ENCODE data around the gene ELF1. TPM values are rescaled to one million over a fixed set of nuclear protein-coding genes. Genes with fewer than 3 reads are reported as not detected.

Gene ELF1
- total and polyA plus RNA-seq, 2 experiments from 2014 or later: 7.0 to 12.7 TPM

- no peak overlapping the region for H3K4me2 ChIP-seq
- H3K9me2 ChIP-seq (ENCODE audit: insufficient read depth): no peaks in the 10 kb centered on the region
- DNase-seq (ENCODE audit: low spot score) (no peak), ATAC-seq (no peak)
- no peak overlapping the region for H3K27ac Mint-ChIP-seq
- no peaks in the 10 kb centered on the region for H3F3A ChIP-seq (replicated peaks; ENCODE audit: low read depth)
- no peaks in the 10 kb centered on the region for H4K20me1 ChIP-seq (replicated peaks; ENCODE audit: insufficient read depth)
- no peak overlapping the region for H3K4me3 Mint-ChIP-seq
- no peak overlapping the region for H2AFZ ChIP-seq
- no peaks in the 10 kb centered on the region for H3K79me2 ChIP-seq (replicated peaks; ENCODE audit: insufficient read depth)
- H3K4me1 ChIP-seq (ENCODE audit: insufficient read depth): peaks cover 10% of the 10 kb centered on the region; the same call in 1 of the 2 replicates
- H3K27me3 Mint-ChIP-seq (ENCODE audit: insufficient read depth, low read depth, poor library complexity): no peaks in the 10 kb centered on the region
- peaks cover 13% of the 10 kb centered on the region; the same call in 2 of the 3 replicates for H3K4me1 Mint-ChIP-seq
- no peaks in the 10 kb centered on the region for H3K9me3 Mint-ChIP-seq
- H3K27me3 ChIP-seq (ENCODE audit: insufficient read depth): no peaks in the 10 kb centered on the region
- H3K4me3 ChIP-seq: no peak overlapping the region
- H3K36me3 ChIP-seq (ENCODE audit: insufficient read depth): no peaks in the 10 kb centered on the region
- no peak overlapping the region for H3K27ac ChIP-seq (ENCODE audit: low read depth)
- no peaks in the 10 kb centered on the region for H3K36me3 Mint-ChIP-seq (ENCODE audit: low read depth)
- TF ChIP-seq POLR2AphosphoS5 (IDR thresholded peaks at IDR 0.05; ENCODE audit: low read depth): no peak
- TF ChIP-seq NANOG (IDR thresholded peaks at IDR 0.05; ENCODE audit: borderline replicate concordance): no peak
- no peak for TF ChIP-seq ZNF114 (CRISPR knock-in tag; IDR thresholded peaks at IDR 0.05)
- no peak for TF ChIP-seq CREB1 (CRISPR knock-in tag; IDR thresholded peaks at IDR 0.05; ENCODE audit: low read depth)
- TF ChIP-seq, protein P1, sequence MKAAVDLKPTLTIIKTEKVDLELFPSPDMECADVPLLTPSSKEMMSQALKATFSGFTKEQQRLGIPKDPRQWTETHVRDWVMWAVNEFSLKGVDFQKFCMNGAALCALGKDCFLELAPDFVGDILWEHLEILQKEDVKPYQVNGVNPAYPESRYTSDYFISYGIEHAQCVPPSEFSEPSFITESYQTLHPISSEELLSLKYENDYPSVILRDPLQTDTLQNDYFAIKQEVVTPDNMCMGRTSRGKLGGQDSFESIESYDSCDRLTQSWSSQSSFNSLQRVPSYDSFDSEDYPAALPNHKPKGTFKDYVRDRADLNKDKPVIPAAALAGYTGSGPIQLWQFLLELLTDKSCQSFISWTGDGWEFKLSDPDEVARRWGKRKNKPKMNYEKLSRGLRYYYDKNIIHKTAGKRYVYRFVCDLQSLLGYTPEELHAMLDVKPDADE (IDR thresholded peaks at IDR 0.05): no peak
- TF ChIP-seq REST (IDR thresholded peaks at IDR 0.05; ENCODE audit: unreplicated experiment): no peak
- TF ChIP-seq JUNB (IDR thresholded peaks at IDR 0.05; ENCODE audit: unreplicated experiment): no peak
- TF ChIP-seq EZH2 (IDR thresholded peaks at IDR 0.05; ENCODE audit: low read depth, unreplicated experiment): no peak
Measured at GRCh38 chr13:40985381-40986100, 33.6 kb downstream of the ELF1 start.

DNA sequence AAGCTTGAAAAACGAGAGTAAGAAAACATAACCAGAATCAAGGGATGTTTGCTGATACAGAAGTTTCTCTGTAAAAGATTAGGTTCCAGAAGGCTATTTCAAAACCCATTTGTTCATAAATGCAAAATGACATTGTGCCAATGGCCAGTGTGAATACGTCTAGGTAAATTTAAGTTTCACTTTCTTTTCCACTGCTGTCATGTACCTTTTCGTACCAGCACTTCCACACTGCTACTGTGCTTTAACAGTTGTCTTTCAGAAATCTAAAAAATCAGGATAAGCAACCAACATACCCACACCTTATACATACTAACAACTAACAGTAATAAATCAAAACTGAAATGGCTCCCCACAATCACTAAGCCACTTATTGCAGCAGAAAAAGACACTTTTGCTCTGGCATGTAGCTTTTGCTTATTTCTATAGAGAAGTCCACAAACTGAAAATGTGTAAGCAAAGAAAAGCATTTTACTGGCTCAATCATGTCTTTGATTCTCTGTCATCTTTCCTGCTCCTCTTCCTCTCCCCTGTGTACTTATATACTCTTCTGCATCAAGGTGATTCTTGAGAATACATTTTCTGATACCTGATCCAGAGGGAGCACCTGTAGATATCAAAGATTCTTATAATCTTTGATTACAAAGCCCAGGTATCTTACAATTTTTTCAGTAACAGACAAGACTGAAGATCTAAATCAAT lies 34.3 kb downstream of the ELF1 start:
- H3K79me2 ChIP-seq (replicated peaks; ENCODE audit: insufficient read depth): no peaks in the 10 kb centered on the region
- no peaks in the 10 kb centered on the region for H3K9me2 ChIP-seq (ENCODE audit: insufficient read depth)
- no peak overlapping the region for H2AFZ ChIP-seq
- H3K27ac ChIP-seq (ENCODE audit: low read depth): no peak overlapping the region
- H3K36me3 Mint-ChIP-seq (ENCODE audit: low read depth): no peaks in the 10 kb centered on the region
- ATAC-seq (no peak), DNase-seq (ENCODE audit: low spot score) (no peak)
- no peak overlapping the region for H3K4me2 ChIP-seq
- peaks cover 13% of the 10 kb centered on the region; the same call in 2 of the 3 replicates for H3K4me1 Mint-ChIP-seq
- no peaks in the 10 kb centered on the region for H3K27me3 ChIP-seq (ENCODE audit: insufficient read depth)
- no peaks in the 10 kb centered on the region for H3K27me3 Mint-ChIP-seq (ENCODE audit: insufficient read depth, low read depth, poor library complexity)
- no peak overlapping the region for H3K27ac Mint-ChIP-seq
- no peaks in the 10 kb centered on the region for H3K9me3 Mint-ChIP-seq
- no peak overlapping the region for H3K4me3 ChIP-seq
- peaks cover 10% of the 10 kb centered on the region; the same call in 1 of the 2 replicates for H3K4me1 ChIP-seq (ENCODE audit: insufficient read depth)
- no peaks in the 10 kb centered on the region for H3F3A ChIP-seq (replicated peaks; ENCODE audit: low read depth)
- no peaks in the 10 kb centered on the region for H4K20me1 ChIP-seq (replicated peaks; ENCODE audit: insufficient read depth)
- no peak overlapping the region for H3K4me3 Mint-ChIP-seq
- H3K36me3 ChIP-seq (ENCODE audit: insufficient read depth): no peaks in the 10 kb centered on the region
- TF ChIP-seq EZH2 (IDR thresholded peaks at IDR 0.05; ENCODE audit: low read depth, unreplicated experiment): no peak
- TF ChIP-seq, protein P1 (IDR thresholded peaks at IDR 0.05): no peak
- no peak for TF ChIP-seq ZNF114 (CRISPR knock-in tag; IDR thresholded peaks at IDR 0.05)
- no peak for TF ChIP-seq NANOG (IDR thresholded peaks at IDR 0.05; ENCODE audit: borderline replicate concordance)
- no peak for TF ChIP-seq ZNF331 (CRISPR knock-in tag; IDR thresholded peaks at IDR 0.05; ENCODE audit: low read depth)
- no peak for TF ChIP-seq CREB1 (CRISPR knock-in tag; IDR thresholded peaks at IDR 0.05; ENCODE audit: low read depth)
- TF ChIP-seq, protein P2, sequence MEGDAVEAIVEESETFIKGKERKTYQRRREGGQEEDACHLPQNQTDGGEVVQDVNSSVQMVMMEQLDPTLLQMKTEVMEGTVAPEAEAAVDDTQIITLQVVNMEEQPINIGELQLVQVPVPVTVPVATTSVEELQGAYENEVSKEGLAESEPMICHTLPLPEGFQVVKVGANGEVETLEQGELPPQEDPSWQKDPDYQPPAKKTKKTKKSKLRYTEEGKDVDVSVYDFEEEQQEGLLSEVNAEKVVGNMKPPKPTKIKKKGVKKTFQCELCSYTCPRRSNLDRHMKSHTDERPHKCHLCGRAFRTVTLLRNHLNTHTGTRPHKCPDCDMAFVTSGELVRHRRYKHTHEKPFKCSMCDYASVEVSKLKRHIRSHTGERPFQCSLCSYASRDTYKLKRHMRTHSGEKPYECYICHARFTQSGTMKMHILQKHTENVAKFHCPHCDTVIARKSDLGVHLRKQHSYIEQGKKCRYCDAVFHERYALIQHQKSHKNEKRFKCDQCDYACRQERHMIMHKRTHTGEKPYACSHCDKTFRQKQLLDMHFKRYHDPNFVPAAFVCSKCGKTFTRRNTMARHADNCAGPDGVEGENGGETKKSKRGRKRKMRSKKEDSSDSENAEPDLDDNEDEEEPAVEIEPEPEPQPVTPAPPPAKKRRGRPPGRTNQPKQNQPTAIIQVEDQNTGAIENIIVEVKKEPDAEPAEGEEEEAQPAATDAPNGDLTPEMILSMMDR (conservative IDR thresholded peaks at IDR 0.05; ENCODE audit: low read depth in 2 of 2): no peak
- TF ChIP-seq POLR2AphosphoS5 (IDR thresholded peaks at IDR 0.05; ENCODE audit: low read depth): no peak
- TF ChIP-seq EZH2phosphoT487 (IDR thresholded peaks at IDR 0.05; ENCODE audit: unreplicated experiment): no peak
